Stimulated activated CD8-positive, alpha-beta memory T cell treated with anti-CD3 and anti-CD28 coated beads, Interleukin-2, amount 100 ng/mL, for 48 hours (primary cell): ENCODE results near the gene GRK3.
"Not testable (repeated sequence)": the region's sequence is repeated elsewhere in the genome, so short reads cannot be mapped to it uniquely, and the experiment has no call there.

Source experiments
- DNase-seq, 2 donors: peaks; one replicate each; pipeline ENCODE4 v3.0.0-alpha.2; 2020; ENCODE audit warnings: low read depth in 2 of 2

GRK3 gene

DNA sequence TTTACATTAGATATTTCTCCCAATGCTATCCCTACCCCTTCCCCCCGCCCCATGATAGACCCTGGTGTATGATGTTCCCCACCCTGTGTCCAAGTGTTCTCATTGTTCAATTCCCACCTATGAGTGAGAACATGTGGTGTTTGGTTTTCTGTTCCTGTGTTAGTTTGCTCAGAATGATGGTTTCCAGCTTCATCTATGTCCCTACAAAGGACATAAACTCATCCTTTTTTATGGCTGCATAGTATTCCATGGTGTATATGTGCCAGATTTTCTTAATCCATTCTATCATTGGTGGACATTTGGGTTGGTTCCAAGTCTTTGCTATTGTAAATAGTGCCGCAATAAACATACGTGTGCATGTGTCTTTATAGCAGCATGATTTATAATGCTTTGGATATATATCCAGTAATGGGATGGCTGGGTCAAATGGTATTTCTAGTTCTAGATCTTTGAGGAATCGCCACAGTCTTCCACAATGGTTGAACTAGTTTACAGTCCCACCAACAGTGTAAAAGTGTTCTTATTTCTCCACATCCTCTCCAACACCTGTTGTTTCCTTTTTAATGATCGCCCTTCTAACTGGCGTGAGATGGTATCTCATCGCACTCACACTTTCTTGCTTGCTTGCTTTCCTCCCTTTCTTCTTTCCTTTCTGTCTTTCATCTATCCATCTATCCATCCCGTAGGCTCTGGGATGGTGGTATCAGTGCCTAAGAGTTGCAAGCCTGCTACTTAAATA, 7.7 kb downstream of the GRK3 start:
- not testable (repeated sequence) for DNase-seq

DNA sequence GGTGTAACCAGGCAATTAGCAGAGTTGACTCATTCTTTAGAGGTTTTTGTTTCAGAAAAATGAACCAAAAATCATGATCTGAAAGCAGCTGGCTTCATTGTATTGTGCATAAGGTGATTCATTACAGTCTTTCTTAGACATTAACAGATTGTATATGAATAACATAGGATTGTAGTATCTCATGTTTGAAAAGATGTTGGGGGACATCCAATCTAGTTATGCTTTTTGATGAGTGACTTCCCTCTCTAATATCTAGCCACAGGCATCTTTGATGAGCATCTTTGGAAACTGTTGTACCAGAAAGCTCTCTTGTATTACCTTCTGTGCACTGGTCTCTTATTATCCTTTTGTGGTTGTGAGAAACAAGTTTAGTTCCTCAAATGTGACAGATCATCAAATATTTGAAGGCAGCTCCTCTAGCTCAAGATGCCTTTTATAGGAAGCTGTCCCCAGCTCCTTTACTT, 8.3 kb downstream of the GRK3 start:
- no peak for DNase-seq

DNA sequence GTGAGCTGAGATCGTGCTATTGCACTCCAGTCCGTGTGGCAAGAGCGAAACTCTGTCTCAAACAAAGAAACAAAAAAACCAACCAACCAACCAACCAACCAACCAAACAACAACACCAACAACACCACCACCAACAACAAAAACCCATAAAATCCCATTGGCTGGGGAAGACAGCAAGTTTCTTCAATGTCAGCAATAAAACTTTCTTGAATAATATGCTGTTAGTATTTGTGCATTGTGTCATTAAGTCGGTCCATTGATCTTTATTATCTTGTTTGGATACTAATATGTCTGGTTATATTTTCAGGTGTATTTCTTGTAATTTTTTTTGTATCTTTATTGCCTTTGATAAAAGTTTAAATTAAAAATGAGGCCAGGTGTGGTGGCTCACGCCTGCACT, 9.4 kb downstream of the GRK3 start:
- no peak for DNase-seq

DNA sequence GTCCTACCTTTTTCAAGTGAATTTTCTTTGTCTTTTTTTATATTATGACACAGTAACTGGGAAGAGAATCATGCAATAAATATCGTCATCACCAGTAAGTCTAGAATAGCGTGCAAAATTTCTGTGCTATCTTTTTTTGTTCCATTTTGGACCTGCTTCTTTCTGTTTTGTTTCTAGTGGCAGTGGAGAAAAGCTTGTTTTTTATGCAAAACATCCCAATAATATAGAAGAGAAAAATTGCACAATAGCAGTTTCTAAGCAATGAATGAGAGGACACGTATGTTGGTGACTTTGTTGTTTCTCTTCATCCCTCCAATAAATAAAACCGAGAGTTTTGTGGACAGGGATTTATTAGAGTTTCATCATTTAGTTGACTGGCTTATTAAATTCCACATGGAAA, 10.3 kb downstream of the GRK3 start:
- DNase-seq = no peak

DNA sequence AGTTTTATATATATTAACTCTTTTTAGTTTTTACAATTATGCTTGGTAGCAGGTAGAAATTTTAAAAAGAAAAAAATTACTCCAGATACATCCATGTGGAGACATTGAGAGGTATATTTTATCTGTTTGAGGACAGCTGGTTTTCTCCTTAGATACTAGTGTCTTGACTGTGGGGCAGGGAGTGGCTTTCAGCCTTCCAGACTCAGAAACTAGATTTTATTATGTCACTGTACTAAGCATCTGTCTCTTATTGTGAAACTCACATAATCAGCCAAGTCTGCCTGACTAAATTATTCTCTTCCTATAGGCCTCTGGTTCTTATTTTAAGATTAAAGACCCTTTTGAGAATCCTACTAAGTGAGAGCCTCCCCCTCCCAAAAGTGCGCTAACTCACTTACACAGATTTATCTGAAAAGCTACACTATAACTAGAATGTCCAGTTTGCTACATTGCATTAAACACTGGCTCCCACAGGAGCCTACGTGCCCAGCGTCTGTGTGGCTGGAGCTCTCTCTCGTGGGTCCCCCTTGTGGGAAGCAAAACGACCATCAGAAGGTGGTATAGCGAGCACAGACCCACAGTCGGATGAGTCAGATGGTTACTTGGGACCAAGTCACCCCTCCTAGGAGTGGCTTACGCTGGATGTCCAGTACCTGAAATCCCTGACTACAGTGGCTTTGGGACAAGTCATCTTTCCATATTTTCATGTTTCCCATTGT, 11.4 kb downstream of the GRK3 start:
- DNase-seq = not testable (repeated sequence)

DNA sequence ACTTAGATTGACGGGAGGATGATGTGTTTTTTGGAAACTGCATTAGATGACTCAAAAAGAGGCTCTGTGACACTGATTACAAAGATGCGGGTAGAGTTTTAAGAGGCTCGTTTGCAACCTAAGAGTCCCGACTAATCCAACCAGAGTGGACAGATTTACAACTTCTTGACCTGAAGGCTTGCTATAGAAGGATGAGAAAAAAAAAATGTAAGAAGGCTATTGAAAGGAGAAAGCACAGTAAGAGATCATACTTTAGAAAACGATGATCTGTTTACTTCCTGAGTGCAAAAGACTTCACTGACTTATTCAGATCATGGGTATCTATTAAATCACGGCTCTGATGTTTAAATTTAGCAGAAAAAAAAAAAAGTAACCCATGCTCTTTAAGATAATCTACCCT, 17.0 kb downstream of the GRK3 start:
- not testable (repeated sequence) for DNase-seq

DNA sequence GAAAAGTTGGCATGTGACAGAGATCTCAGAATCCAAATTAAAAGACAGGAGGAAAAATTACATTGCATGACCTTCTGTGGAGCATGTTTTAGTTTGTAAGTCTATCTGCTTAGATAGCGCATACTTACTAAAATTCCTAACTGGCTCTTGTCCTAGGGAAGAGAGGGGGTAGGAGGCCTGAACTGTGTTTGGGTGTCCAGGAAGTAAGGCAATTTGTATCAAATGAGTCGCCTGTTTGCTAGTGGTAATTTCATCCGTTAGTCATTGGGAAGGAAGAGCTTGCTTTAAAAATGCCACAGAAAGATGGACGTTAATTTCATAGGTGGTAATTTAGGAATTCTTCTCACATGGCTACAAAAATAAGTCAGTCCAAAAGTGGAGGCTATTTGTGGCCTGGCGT, 18.5 kb downstream of the GRK3 start:
- DNase-seq = no peak

DNA sequence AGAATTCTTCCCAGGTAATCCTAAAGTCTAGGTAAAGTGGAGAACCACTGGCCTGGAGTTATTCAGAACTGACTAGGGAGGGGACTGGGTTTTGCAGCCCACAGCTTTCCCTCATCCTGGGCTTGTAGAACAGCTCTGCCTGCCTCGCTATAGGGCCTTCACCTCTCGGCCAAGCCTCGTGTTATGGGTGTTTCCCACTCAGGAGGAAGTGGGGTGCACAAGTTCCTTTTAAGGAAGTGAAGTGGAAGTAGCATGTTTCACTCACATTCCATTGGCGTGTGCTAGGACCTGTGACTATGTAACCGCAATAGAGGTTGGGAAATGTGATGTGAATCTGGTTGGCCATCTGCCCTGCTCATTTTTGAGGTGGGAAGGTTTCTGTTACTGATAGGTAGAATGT, 20.5 kb downstream of the GRK3 start:
- DNase-seq = not testable (repeated sequence)

DNA sequence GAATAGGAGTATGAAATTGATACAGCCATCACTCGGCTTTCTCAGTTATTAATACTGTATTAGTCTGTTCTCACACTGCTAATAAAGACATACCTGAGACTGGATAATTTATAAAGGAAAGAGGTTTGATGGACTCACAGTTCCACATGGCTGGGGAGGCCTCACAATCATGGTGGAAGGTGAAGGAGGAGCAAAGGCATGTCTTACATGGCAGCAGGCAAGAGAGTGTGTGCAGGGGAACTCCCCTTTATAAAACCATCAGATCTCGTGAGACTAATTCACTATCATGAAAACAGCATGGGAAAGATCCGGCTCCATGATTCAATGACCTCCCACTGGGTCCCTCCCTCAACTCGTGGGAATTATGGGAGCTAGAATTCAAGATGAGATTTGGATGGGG, 25.2 kb downstream of the GRK3 start:
- DNase-seq = not testable (repeated sequence)

DNA sequence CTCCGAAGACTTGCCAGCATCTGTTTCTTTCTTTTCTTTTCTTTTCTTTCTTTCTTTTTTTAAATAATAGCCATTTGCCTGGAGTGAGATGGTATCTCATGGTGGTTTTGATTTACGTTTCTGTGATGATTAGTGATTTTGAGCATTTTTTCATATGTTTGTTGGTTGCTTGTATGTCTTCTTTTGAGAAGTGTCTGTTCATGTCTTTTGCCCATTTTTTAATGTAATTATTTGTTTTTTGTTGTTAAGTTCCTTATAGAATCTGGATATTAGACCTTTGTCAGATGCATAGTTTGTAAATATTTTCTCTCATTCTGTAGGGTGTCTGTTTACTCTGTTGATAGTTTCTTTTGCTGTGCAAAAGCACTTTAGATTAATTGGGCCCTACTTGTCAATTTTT, 28.8 kb downstream of the GRK3 start:
- DNase-seq = not testable (repeated sequence)

DNA sequence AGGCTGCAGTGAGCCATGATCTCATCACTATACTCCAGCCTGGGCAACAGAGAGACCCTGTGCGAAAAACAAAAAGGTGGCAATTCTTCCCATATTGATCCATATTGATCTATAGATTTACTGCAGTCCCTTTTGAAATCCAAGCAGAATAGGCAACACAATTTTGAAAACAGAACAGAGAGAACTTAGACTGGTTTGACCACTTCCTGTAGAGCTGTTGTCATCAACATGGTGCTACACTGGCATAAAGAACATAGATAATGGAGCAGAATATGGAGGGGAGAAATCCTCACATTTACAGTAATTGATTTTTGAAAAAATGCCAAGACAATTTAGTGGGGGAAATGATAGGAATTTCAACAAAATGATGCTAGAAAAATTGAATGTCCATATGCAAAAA, 34.1 kb downstream of the GRK3 start:
- no peak for DNase-seq

DNA sequence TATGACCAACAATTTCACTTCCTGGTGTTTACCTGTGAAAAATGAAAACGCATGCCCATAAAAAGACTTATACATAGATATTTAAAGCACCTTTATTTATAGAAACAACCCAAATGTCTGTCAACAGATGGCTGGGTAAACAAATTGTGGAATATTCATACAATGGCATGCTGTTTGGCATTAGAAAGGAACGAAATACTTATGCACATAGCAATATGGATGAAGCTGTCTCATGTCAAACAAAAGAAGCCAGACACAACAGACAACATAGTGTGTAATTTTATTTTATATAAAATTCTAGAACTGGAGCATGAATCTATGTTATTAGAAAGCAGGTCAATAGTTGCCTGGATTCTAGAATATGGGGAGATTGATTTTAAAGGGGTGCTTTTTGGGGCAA, 38.0 kb downstream of the GRK3 start:
- no peak for DNase-seq

DNA sequence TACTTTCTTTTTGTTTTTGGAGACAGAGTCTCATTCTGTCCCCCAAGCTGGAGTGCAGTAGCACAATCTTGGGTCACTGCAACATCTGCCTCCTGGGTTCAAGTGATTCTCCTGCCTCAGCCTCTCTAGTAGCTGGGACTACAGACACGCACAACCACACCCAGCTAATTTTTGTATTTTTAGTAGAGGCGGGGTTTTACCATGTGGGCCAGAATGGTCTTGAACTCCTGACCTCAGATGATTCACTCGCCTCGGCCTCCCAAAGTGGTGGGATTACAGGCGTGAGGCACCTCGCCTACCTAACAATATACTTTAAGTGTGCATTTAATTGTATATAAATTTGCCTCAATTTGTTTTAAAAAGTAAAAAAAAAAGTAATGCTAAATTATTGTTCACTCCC, 38.4 kb downstream of the GRK3 start:
- no peak for DNase-seq

DNA sequence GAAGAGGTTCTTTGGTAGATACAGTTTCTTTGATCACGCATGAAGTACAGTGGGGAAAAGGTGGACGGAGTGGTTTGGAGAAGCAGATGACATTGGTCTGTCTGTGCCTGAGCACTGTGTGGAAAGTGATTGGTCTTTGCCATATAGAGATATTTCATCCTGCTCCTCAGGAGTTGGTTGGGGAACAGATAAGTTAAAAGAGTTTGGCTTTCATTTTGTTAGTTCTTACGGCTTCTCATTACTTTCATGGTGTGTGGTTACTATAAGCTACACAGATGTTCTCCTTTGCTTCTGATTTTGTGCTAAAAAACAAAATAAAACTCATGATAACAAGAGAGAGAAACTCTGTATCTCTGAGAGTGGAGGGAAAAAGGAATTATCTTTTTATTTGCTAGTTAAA, 40.7 kb downstream of the GRK3 start:
- not testable (repeated sequence) for DNase-seq

DNA sequence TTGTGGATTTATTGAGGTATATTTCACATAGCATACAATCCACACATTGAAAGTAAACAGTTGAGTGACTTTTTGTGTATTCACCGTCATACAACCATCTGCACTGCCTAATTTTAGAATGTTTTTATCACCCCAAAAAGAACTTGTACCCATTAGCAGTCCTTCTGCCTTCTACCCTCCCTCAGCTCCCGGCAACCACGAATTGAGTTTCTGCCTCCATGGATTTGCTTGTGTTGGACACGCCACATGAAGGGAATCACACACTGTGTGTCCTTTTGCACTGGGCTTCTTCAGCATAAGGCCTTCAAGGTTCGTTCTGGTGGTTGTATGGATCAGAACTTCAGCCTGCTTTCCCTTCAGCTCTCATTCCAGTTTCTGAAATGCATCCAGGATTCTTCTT, 41.1 kb downstream of the GRK3 start:
- DNase-seq = not testable (repeated sequence)

DNA sequence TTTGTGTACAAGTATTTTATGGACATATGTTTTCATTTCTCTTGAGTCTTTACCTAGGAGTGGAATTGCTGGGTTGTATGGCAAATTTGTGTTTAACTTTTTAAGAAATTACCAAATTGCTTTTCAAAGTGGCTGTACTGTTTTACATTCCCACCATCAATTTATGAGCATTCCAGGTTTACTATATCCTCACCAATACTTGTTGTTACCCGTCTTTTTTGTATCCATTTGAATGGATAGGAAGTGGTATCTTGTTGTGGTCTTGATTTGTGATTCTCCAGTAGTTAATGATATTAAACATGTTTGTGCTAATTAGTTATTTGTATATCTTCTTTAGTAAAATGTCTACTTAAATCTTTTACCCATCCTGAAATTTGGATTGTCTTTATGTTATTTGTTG, 46.8 kb downstream of the GRK3 start:
- not testable (repeated sequence) for DNase-seq

DNA sequence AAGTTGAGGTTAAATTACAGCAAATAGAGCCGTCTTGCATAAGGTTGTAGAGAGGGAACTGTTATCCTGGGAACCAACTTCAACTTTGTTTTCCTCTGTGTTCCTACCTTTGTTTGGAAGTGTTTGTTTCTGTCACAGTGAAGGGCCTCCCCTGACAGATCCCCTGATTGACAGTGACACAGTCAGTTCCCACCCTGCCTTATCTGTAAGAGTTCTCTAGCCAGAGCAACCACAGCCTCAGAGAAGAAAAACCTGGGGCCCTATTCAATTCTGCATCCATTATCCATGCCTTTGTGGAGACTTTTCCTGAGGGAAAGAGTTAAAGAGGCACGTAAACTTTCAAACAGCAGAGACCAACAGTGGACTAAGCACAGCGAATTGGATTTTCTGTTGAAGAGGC, 48.7 kb downstream of the GRK3 start:
- DNase-seq = not testable (repeated sequence)

DNA sequence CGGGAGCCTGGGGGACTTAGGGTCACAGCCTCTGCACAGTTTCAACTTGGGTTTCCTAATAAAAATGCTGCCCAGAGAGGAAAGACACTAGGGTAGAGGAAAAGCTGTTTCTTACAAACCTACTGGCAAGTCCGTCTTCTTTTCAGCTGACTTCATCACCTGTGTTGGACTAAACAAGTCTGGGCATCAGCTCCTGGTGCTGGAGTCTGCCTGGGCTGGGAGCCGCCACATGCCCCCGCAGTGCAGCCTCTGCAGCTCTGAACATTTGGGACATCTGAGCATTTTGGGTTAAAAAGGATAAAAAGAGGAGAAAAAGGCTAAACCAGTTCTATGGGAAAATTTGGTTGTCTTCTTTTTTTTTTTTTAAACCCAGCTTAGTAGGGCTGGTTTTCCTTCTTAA, 49.1 kb downstream of the GRK3 start:
- DNase-seq = not testable (repeated sequence)

DNA sequence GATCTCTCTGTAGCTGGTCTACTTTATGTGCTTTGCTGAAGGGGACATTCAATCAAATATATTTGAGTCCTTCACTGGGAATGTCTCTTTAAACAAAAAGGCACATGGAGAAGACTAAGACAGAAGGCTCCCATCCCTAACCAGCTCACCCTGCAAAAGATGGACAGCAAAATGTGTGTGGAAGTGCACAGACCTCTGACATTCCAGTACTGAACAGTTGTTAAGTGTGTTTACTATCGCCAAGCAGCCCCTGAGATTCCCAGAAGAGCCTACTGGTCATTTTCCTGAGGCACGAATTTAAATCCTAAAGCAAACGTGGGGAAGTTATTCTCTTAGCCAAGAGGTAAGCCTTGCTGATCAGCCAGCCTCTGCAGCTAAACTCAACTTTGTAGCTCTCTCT, 50.3 kb downstream of the GRK3 start:
- DNase-seq = not testable (repeated sequence)

DNA sequence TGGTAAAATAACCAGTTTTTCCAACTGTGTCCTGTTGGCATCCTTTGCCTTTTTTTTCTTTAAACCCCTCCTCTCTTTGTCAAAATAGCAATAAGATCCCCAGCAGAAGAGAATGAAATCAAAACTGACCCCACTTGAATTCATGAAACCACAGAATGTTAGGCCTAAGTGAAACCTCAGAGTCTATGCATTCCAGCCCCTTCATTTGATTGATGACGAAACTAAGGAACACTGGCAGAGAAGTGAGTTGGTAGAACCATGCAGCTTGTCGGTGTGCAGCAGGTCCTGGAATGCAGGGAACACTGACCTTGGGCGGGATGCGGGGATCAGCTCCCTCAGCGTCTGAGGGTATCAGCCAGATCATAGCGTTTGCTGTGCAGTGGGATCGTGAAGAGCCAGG, 57.5 kb downstream of the GRK3 start:
- DNase-seq = no peak

DNA sequence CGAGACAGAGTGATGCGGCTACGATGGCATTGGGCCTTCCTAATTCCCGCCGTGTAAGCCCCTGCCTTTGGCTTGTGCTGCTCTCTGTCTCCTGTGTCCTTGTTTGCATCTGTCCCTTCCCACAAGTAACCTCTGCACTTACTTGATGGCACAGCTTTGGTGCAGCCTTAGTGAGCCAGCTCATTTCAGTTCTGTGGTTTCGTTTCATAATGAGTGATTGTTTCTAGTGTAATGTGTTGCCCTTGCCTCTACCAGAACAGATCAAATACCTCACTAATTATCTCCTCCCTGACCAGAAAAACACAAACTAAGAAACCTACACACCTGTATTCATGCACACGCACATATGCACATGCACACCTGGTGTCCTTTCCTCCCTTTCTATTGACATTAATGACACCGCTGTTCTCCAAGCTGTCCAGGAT, 58.8 kb downstream of the GRK3 start:
- no peak for DNase-seq

DNA sequence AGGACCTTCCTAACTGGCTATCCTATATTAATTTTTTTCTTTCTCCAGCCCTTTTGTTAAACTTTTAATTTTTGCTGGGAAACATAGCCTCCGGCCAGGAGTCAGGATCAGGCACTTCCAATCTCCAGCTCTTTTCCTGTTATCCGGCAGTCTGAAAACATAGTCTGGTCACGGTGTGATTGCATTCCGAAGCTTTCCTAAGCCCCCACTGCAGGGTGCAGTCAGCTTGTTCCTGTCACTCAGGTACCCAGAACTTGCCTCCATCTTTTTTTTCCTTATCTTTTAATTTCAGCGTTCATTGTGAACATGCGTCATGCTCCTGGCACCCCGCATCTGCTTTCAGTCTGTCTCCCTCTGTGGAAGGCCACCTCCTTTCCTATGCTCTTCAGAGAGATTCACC, 59.4 kb downstream of the GRK3 start:
- no peak for DNase-seq

DNA sequence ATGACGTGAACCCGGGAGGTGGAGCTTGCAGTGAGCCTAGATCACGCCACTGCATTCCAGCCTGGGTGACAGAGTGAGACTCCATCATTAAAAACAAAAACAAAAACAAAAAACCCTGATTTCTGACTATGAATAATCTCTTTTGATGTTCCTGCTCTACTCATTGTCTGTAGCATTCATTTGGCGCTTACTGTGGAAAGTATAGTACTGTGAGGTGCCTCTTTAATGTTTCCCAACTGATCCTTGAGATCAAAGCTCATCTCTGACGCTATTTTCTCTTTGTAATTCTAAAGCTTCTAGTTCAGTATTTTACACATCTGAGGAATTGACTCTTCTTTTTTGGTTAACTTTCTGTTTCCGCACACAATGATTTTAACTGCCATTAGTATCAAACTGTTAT, 60.0 kb downstream of the GRK3 start:
- DNase-seq = no peak
